Spleen (tissue), 11 donors: ENCODE data around the gene WDR18. TPM values are rescaled to one million over a fixed set of nuclear protein-coding genes. Genes with fewer than 3 reads are reported as not detected.

Experiments
- DNase-seq: peaks from one replicate; pipeline ENCODE4 v3.0.0-alpha.2; 2020
- H3K27ac ChIP-seq, 8 donors: fragments of 200-600 bp; sonication (generic) in 7 of 8; 1 replicate in 4 of 8; 2 replicates in 4 of 8; pipeline versions ENCODE4 v1.5.0 to v1.8.0; 2016 to 2021; ENCODE audit warnings: inconsistent platforms in 4 of 8, mild to moderate bottlenecking in 4 of 8, moderate library complexity in 1 of 8
- H3K27me3 ChIP-seq, 7 donors: fragments of 200-600 bp; sonication (generic) in 6 of 7; replicated peaks in 1 of 7; 1 replicate in 4 of 7; 2 replicates in 3 of 7; pipeline versions ENCODE4 v1.5.0 to v1.8.0; 2016 to 2021; ENCODE audit warnings: inconsistent platforms in 3 of 7, mild to moderate bottlenecking in 1 of 7
- H3K36me3 ChIP-seq, 6 donors: fragments of 200-600 bp; sonication (generic) in 5 of 6; 1 replicate in 4 of 6; 2 replicates in 2 of 6; pipeline versions ENCODE4 v1.5.0 to v1.8.0; 2016 to 2021; ENCODE audit warnings: inconsistent platforms in 2 of 6
- H3K4me1 ChIP-seq, 6 donors: fragments of 200-600 bp; sonication (generic) in 5 of 6; 1 replicate in 3 of 6; 2 replicates in 3 of 6; pipeline versions ENCODE4 v1.5.0 to v1.8.0; 2016 to 2021; ENCODE audit warnings: inconsistent platforms in 3 of 6
- H3K4me3 ChIP-seq, 8 donors: fragments of 200-600 bp; sonication (generic) in 7 of 8; 1 replicate in 4 of 8; 2 replicates in 4 of 8; pipeline versions ENCODE4 v1.5.0 to v1.8.0; 2016 to 2021; ENCODE audit warnings: inconsistent platforms in 4 of 8, mild to moderate bottlenecking in 4 of 8, moderate library complexity in 2 of 8
- H3K9me3 ChIP-seq, 8 donors: fragments of 200-600 bp; sonication (generic) in 7 of 8; 1 replicate in 4 of 8; 2 replicates in 4 of 8; pipeline versions ENCODE4 v1.5.0 to v1.8.0; 2016 to 2021; ENCODE audit warnings: inconsistent platforms in 4 of 8
- CTCF ChIP-seq, 11 experiments: fragments of 200-600 bp in 7 of 11; fragments of 450-650 bp in 4 of 11; sonication (generic) in 4 of 11; IDR thresholded peaks in 8 of 11; conservative IDR thresholded peaks in 3 of 11; 1 replicate in 7 of 11; 2 replicates in 4 of 11; pipeline versions ENCODE4 v1.4.0 to v1.8.0; 2016 to 2021; ENCODE audit warnings: antibody characterized with exemption in 11 of 11, inconsistent platforms in 4 of 11, mild to moderate bottlenecking in 1 of 11
- POLR2A ChIP-seq, 3 donors: fragments of 450-650 bp; IDR thresholded peaks; one replicate each; pipeline ENCODE4 v1.5.1; 2017; ENCODE audit warnings: antibody characterized with exemption in 3 of 3, mild to moderate bottlenecking in 1 of 3
- POLR2AphosphoS5 ChIP-seq, 3 donors: sonication (generic); formaldehyde crosslinking; IDR thresholded peaks; one replicate each; pipeline ENCODE4 v1.5.1; 2017; ENCODE audit warnings: antibody characterized with exemption in 3 of 3
- WGBS, 5 donors: extraction: QIAGEN DNeasy Blood & Tissue Kit in 3 of 5; methylation state at CpG; one replicate each; pipeline versions ENCODE4 v1.1.5 to v1.1.7; 2013 to 2018; 5-methylcytosine and 5-hydroxymethylcytosine counted together
- intact Hi-C: fragments of 100-400 bp; cut with DNase I; formaldehyde crosslinking; loops from one replicate; pipeline ENCODE4 v1.15.0; 2023; ENCODE audit warnings: low total_unique reads
- polyA plus RNA-seq, 3 donors: library from polyadenylated mRNA; stranded (reverse); fragments of 200-250 nt; gene quantifications; one replicate each; pipeline ENCODE4 v1.2.1, GENCODE V29; 2013
- total RNA-seq, 7 donors: library from RNA; depleted of rRNA in 3 of 7; stranded (reverse); fragments of >200 nt in 3 of 7; fragmentation: NEBNext Ultra II Directional in 4 of 7; extraction: Animal tissue kit (Norgen Biotek cat#: 25700) in 4 of 7; gene quantifications; one replicate each; pipeline versions ENCODE4 v1.1.0 to v1.2.1, GENCODE V29; 2016 to 2021
- donor health status: healthy with polysubstance abuse.
- donor health status: DM: no; HTN: no; CAD: no; lungs with moderate emphysema.
- donor health status: DM: no; HTN: no; CAD: no.
- donor health status: Bipolar disorder and iron deficiency.
- donor health status: healthy.
- donor health status: DM: no; HTN: no; CAD: no.
- donor health status: DM: yes; HTN: yes; CAD: no.

The WDR18 gene
- total and polyA plus RNA-seq, 10 donors, result 17.8 to 96.0 (median 37.5) TPM

- Histone ChIP-seq H3K4me3 (no peak overlapping the region), H3K9me3 (no peaks in the 10 kb centered on the region), H3K27ac (no peak overlapping the region), H3K4me1 (peaks cover 42 to 99% (median 63%) of the 10 kb centered on the region in 6 donors), H3K36me3 (peaks cover 0 to 58% (median 0%) of the 10 kb centered on the region in 6 donors), H3K27me3 (no peaks in the 10 kb centered on the region)
- TF ChIP-seq POLR2AphosphoS5 (IDR thresholded peaks at IDR 0.05), result no peak
- no peak for TF ChIP-seq POLR2A (IDR thresholded peaks at IDR 0.05)
- 65 to 78% (median 75%) methylated on average over 16 of the region's 16 CpGs for WGBS, 5 donors
- intact Hi-C loops, result no loop called here
- DNase-seq, result no peak
Observed at GRCh38 chr19:937259-937694, 46.9 kb upstream of the WDR18 start.

GRCh38 chr19:938233-938923 lies 45.8 kb upstream of the WDR18 start:
- no peaks in the 10 kb centered on the region for H3K27me3 ChIP-seq
- H3K4me3 ChIP-seq, result no peak overlapping the region
- no peak overlapping the region for H3K27ac ChIP-seq
- H3K36me3 ChIP-seq, result peaks cover 0 to 63% (median 0%) of the 10 kb centered on the region in 6 donors
- H3K4me1 ChIP-seq, result peaks cover 31 to 95% (median 56%) of the 10 kb centered on the region in 6 donors
- intact Hi-C loops, result no loop called here
- WGBS, 5 donors, result 78 to 87% (median 86%) methylated on average over 17 to 23 of the region's 23 CpGs
- DNase-seq, result no peak
- no peak for TF ChIP-seq POLR2A (IDR thresholded peaks at IDR 0.05)
- no peak for TF ChIP-seq CTCF (IDR thresholded peaks at IDR 0.05 in 8 of 11, conservative IDR thresholded peaks at IDR 0.05 in 3 of 11)
- no peak for TF ChIP-seq POLR2AphosphoS5 (IDR thresholded peaks at IDR 0.05)
- H3K9me3 ChIP-seq, result peaks cover 0 to 1% (median 0%) of the 10 kb centered on the region in 8 donors

- Histone ChIP-seq H3K27ac (no peak overlapping the region), H3K27me3 (no peaks in the 10 kb centered on the region), H3K4me1 (peaks cover 22 to 90% (median 46%) of the 10 kb centered on the region in 6 donors), H3K9me3 (peaks cover 0 to 5% (median 0%) of the 10 kb centered on the region in 8 donors), H3K4me3 (no peak overlapping the region), H3K36me3 (peaks cover 0 to 61% (median 0%) of the 10 kb centered on the region in 6 donors)
- WGBS, 5 donors, result 90 to 94% (median 91%) methylated on average over 22 of the region's 22 CpGs
- no peak for TF ChIP-seq CTCF (IDR thresholded peaks at IDR 0.05 in 8 of 11, conservative IDR thresholded peaks at IDR 0.05 in 3 of 11)
- TF ChIP-seq POLR2A (IDR thresholded peaks at IDR 0.05), result no peak
- TF ChIP-seq POLR2AphosphoS5 (IDR thresholded peaks at IDR 0.05), result no peak
- no peak for DNase-seq
- intact Hi-C loops, result no loop called here
Observed at GRCh38 chr19:939439-939838, 44.7 kb upstream of the WDR18 start.

- WGBS, 5 donors, result 94 to 99% (median 96%) methylated on average over 7 of the region's 7 CpGs
- peak overlapping the region in 5 of 8 donors; percentile 76 to 86 (median 80) for H3K27ac ChIP-seq
- H3K4me3 ChIP-seq, result peak overlapping the region in 1 of 8 donors; percentile 71
- H3K36me3 ChIP-seq, result peaks cover 0 to 61% (median 0%) of the 10 kb centered on the region in 6 donors
- no peaks in the 10 kb centered on the region for H3K27me3 ChIP-seq
- intact Hi-C loops, result no loop called here
- peaks cover 0 to 5% (median 0%) of the 10 kb centered on the region in 8 donors for H3K9me3 ChIP-seq
- peaks cover 17 to 89% (median 44%) of the 10 kb centered on the region in 6 donors for H3K4me1 ChIP-seq
- no peak for DNase-seq
- TF ChIP-seq POLR2AphosphoS5 (IDR thresholded peaks at IDR 0.05), result no peak
- no peak for TF ChIP-seq CTCF (IDR thresholded peaks at IDR 0.05 in 8 of 11, conservative IDR thresholded peaks at IDR 0.05 in 3 of 11)
- TF ChIP-seq POLR2A (IDR thresholded peaks at IDR 0.05), result no peak
Observed at GRCh38 chr19:939922-940321, 44.2 kb upstream of the WDR18 start.
